AG04450 (cell line): ENCODE measurements around the gene HOXA10. TPM values are rescaled to one million over a fixed set of nuclear protein-coding genes. Genes with fewer than 3 reads are reported as not detected.

Source experiments
- CTCF ChIA-PET: fragments of 300-600, 350-600 bp; formaldehyde crosslinking; extraction: SDS; loops from one replicate; lab custom pipeline; 2022; ENCODE audit warnings: antibody characterized with exemption, inconsistent platforms; lab: Charles Lee
- POLR2A ChIA-PET: fragments of 350-600 bp; formaldehyde crosslinking; extraction: SDS; loops from one replicate; lab custom pipeline; 2021; ENCODE audit warnings: antibody characterized with exemption, inconsistent platforms; lab: Yijun Ruan, JAX
- DNase-seq: peaks from one replicate; pipeline ENCODE4 v3.0.0-alpha.2; 2011; ENCODE audit warnings: low read depth, low spot score
- H3K27ac ChIP-seq: one replicate; pipeline ENCODE4 v1.5.1; 2012; ENCODE audit warnings: low read depth, low read length, control low read depth
- H3K27me3 ChIP-seq: one replicate; pipeline ENCODE4 v1.6.0; 2012; ENCODE audit warnings: low read length; ENCODE audit not compliant: control insufficient read depth, insufficient read depth
- H3K4me3 ChIP-seq: 2 replicates; pipeline ENCODE4 v1.5.1; 2011; ENCODE audit warnings: mild to moderate bottlenecking, low read depth, low read length, control low read depth
- H3K9me3 ChIP-seq: 2 replicates; pipeline ENCODE4 v1.5.1; 2012; ENCODE audit warnings: low read length; ENCODE audit not compliant: control insufficient read depth, insufficient read depth
- polyA plus RNA-seq: library from polyadenylated mRNA; depleted of rRNA; stranded (reverse); fragments of >200 nt; gene quantifications from 2 replicates; pipeline ENCODE4 v1.2.3, GENCODE V29; 2011; rRNA removed
- small RNA-seq: library from RNA; depleted of rRNA; stranded (forward); fragments of <200 nt; gene quantifications from one replicate; pipeline ENCODE3, GENCODE V24; 2012; ENCODE audit warnings: low read depth; ENCODE audit not compliant: insufficient read length
- TF ChIP-seq, protein P1 (sequence below): IDR thresholded peaks from 2 replicates; pipeline ENCODE4 v1.5.1; 2011; ENCODE audit warnings: low read depth, low read length, control low read depth, inconsistent platforms

Gene HOXA10
- polyA plus RNA-seq, 1 experiment: 0.47 TPM

DNA sequence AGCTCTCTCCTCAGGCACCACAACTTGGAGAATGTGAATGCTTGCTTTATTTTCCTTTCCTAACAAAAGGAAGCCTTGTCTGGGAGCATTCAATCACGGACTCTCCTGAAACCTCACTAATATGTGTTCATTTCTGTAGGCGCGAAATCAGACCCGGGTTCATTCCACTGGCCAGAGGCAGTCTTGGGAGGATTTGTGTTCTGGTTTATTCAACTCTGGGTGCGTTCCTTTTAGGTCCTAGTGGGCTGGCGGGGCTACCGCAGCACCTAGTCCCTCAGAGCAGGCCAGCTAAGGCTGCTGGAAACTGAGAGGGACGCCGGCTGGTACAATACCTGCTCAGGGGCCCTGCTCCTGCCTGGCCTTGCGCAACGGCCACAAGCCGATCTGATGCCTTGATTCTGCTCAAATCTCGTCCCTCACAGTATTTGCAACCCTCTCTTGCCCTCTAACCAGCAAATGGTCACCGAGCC, 51.1 kb downstream of the HOXA10 start:
- CTCF ChIA-PET: interaction anchor here (1.2 kb wide), 1 partner anchor 265 kb away, joined by 3 read pairs; no protein-coding TSS in a partner anchor

DNA sequence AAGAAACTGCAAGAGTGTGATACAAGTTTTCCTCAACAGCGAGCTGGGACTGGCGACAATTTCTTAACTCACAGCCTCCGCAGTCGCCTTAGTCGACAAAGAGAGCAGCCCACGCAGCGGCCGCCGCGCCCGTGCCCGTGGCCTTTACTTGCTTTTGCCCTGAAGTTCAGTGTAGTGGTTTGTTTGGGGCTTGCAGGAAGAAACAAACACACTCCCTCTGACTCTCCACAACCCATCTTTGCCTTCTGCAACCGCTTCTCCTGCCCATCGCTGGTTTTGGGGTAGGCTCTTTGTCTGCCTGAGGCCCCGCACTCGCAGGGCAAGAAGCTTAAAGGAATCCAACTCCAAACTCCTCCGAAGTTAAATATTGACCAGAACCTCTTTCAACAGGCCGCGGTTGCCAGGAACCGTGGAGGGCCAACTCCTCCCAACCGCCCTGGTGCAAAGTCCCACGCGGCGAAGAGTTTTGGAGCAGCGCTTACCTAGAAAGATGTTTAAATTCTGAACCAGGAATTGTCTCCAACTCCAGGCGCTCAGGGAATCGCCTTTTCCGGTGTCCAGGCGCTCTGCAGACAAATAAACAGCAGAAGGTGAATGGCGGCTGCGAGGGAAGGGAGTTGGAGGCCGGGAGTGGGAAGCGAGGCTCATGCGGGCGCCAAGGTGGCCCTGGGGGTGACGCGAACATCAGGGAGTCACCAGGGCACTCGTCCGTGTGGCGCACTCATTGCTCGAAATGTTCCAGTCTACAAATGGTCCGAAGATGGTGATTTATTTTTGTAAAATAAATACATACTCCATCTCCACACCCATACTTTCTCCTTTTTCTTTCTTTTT, 51.8 kb downstream of the HOXA10 start:
- POLR2A ChIA-PET: interaction anchor here (0.7 to 1.6 kb wide), 7 partner anchors 9 to 1266 kb away, joined by 3 to 7 read pairs (median 3); partner anchors contain the start of gene SKAP2
- Histone ChIP-seq H3K27ac (peak overlapping the region; percentile 94), H3K9me3 (no peaks in the 10 kb centered on the region), H3K27me3 (no peaks in the 10 kb centered on the region), H3K4me3 (peak overlapping the region; percentile 60)
- TF ChIP-seq, protein P1, sequence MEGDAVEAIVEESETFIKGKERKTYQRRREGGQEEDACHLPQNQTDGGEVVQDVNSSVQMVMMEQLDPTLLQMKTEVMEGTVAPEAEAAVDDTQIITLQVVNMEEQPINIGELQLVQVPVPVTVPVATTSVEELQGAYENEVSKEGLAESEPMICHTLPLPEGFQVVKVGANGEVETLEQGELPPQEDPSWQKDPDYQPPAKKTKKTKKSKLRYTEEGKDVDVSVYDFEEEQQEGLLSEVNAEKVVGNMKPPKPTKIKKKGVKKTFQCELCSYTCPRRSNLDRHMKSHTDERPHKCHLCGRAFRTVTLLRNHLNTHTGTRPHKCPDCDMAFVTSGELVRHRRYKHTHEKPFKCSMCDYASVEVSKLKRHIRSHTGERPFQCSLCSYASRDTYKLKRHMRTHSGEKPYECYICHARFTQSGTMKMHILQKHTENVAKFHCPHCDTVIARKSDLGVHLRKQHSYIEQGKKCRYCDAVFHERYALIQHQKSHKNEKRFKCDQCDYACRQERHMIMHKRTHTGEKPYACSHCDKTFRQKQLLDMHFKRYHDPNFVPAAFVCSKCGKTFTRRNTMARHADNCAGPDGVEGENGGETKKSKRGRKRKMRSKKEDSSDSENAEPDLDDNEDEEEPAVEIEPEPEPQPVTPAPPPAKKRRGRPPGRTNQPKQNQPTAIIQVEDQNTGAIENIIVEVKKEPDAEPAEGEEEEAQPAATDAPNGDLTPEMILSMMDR: no peak
- DNase-seq: no peak
- CTCF ChIA-PET: interaction anchor here (0.6 to 3.1 kb wide), 3 partner anchors 21 to 265 kb away, joined by 3 to 16 read pairs (median 3); partner anchors contain the start of gene HOXA5

More for the DNA sequence above, 51.1 kb downstream of the HOXA10 start:
- POLR2A ChIA-PET: interaction anchor here (0.7 to 1.6 kb wide), 6 partner anchors 10 to 1266 kb away, joined by 3 to 7 read pairs (median 3); partner anchors contain the start of gene SKAP2
- H3K27me3 ChIP-seq: no peaks in the 10 kb centered on the region
- peak overlapping the region; percentile 94 for H3K27ac ChIP-seq
- H3K9me3 ChIP-seq: no peaks in the 10 kb centered on the region
- DNase-seq: no peak
- TF ChIP-seq, protein P1: no peak
- H3K4me3 ChIP-seq: peak overlapping the region; percentile 60

DNA sequence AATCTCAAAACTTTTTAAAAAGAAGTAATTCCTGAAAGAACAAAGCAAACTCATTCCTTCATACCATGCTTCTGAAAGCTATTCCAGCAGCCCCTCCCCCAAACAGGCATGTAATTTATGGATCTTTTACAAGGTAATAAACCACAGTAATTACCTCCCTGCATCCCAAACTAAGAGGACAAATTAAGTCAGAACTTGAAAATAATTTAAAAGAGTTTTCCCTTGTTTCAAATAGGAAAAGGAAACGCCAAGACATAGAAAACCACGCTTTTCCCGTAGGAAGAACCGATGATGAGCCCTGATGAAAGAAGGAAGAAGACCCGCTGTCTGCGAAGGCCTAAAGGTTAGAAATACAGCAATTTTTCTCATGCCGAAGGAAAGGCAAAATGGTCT, 52.4 kb downstream of the HOXA10 start:
- H3K27ac ChIP-seq: peak overlapping the region; percentile 94
- TF ChIP-seq, protein P1: no peak
- peak overlapping the region; percentile 60 for H3K4me3 ChIP-seq
- no peaks in the 10 kb centered on the region for H3K27me3 ChIP-seq
- POLR2A ChIA-PET: interaction anchor here (0.8 to 5.2 kb wide), 5 partner anchors 11 to 434 kb away, joined by 3 to 42 read pairs (median 7); partner anchors contain the start of genes HOXA1 and SKAP2
- DNase-seq: no peak
- CTCF ChIA-PET: interaction anchor here (0.6 to 3.1 kb wide), 2 partner anchors 22 to 265 kb away, joined by 3 to 16 read pairs; partner anchors contain the start of gene HOXA5
- no peaks in the 10 kb centered on the region for H3K9me3 ChIP-seq

Small RNA genes lying within 50 kb of the gene (small RNA-seq; reads per million reads assigned to genes)
- gene AC004080.5 (not detected), gene RF02140 (not detected), gene RF02141 (not detected)

Other genes starting within 250 kb of the HOXA10 start
- 2.6 and 2.9 TPM in 2 replicates for gene HOXA1, start 78.3 kb downstream of the HOXA10 start, polyA plus RNA-seq
- gene HOXA2, start 71.6 kb downstream of the HOXA10 start, polyA plus RNA-seq: 3.1 and 4.1 TPM in 2 replicates
- gene HOXA4, start 43.6 kb downstream of the HOXA10 start, polyA plus RNA-seq: 5.4 and 5.8 TPM in 2 replicates
- 48.3 and 51.0 TPM in 2 replicates for gene HOXA5, start 30.6 kb downstream of the HOXA10 start, polyA plus RNA-seq
- 1.2 and 1.3 TPM in 2 replicates for gene HOXA6, start 26.5 kb downstream of the HOXA10 start, polyA plus RNA-seq
- gene HOXA3, start 21.7 kb downstream of the HOXA10 start, polyA plus RNA-seq: 1.6 and 1.9 TPM in 2 replicates
- gene HOXA7, start 17.6 kb downstream of the HOXA10 start, polyA plus RNA-seq: 5.1 and 5.3 TPM in 2 replicates
- 0.78 and 1.5 TPM in 2 replicates for gene HOXA9, start 8.8 kb downstream of the HOXA10 start, polyA plus RNA-seq
- gene HOXA11, start 10.9 kb upstream of the HOXA10 start, polyA plus RNA-seq: 0.04 and 0.14 TPM in 2 replicates
- gene HOXA13, start 25.8 kb upstream of the HOXA10 start, polyA plus RNA-seq: not detected in 2 replicates
- not detected in 2 replicates for gene EVX1, start 68.5 kb upstream of the HOXA10 start, polyA plus RNA-seq